HG03139 (cell line): ENCODE results near the gene WSCD2.

ENCODE experiments used
- ATAC-seq: cut with Tn5 transposase; IDR thresholded peaks from one replicate; pipeline ENCODE4 v1.9.1; 2021; ENCODE audit not compliant: unreplicated experiment

Gene WSCD2

GRCh38 chr12:108297895-108298760 is 169.0 kb downstream of the WSCD2 start:
- ATAC-seq = no peak

GRCh38 chr12:108298761-108299275 is 169.7 kb downstream of the WSCD2 start:
- no peak for ATAC-seq

- no peak for ATAC-seq
Observed at GRCh38 chr12:108299516-108299915, 170.4 kb downstream of the WSCD2 start.
